ENCODE results near the gene C1QB. TPM values are rescaled to one million over a fixed set of nuclear protein-coding genes. Genes with fewer than 3 reads are reported as not detected.

The C1QB gene
- total and polyA plus RNA-seq, 2 of the 8 experiments (the other 6 are each of a cell fraction or from before 2014, with no cell fraction given) = not detected

DNA sequence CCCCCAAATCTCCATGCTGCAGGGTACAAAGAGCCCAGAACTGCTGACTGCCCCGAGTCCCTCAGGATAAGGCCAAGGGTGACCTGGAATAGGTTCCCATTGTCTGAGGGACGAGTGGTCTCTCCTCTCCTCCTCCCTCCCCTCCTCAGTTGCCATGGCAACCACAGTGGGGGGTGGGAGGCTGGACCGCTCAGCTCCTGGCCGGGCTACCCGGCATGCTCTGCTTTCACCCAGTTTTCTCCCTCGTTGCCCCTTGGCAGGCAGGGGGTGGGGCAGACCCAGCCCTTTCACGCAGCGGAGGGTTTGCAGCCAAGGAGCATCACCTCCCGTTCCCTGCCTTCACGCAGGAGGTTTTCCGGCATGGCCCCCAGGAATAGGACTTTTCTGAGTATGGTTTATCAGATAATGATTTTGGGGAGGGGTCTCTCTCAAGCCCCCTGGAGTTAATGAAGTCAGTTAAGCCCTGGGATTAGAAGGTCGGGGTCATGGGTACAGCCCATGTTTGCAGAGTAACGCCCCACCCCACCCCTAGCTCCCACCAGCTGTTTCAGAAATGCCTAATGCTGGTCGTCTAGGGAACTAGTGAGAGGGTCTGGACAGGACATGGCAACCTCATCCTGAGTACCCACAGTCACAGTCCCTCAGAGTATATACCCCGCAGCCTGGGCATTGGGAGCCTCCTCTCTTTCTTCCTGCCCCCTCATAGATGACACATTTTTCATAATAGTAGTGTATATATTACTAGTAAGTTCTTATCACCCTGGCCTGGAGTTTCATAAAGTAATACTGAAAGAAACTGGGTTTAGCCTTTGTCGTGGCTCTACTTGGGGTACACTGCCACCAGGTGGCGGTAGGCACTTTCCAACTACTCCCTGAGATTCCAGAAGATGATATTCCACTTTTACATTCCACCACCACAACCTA lies 20.7 kb downstream of the C1QB start:
- H2BK5ac ChIP-seq (ENCODE audit: low read depth, low read length) = no peak overlapping the region
- TF ChIP-seq HDAC2 (IDR thresholded peaks at IDR 0.05; ENCODE audit: borderline replicate concordance in 1 of 2, low read depth in 2 of 2, low read length in 2 of 2) = no peak
- no peak for TF ChIP-seq ZNF274 (IDR thresholded peaks at IDR 0.05; ENCODE audit: borderline replicate concordance, extremely low read depth, low read length)
- no peak for TF ChIP-seq SP1 (IDR thresholded peaks at IDR 0.05; ENCODE audit: low read depth, low read length)
- peak; percentile 81 for TF ChIP-seq RAD21 (IDR thresholded peaks at IDR 0.05 in 1 of 2, conservative IDR thresholded peaks at IDR 0.05 in 1 of 2; ENCODE audit: low read depth in 2 of 2, low read length in 2 of 2)
- TF ChIP-seq KDM5A (IDR thresholded peaks at IDR 0.05; ENCODE audit: low read length) = no peak
- TF ChIP-seq, protein P1, sequence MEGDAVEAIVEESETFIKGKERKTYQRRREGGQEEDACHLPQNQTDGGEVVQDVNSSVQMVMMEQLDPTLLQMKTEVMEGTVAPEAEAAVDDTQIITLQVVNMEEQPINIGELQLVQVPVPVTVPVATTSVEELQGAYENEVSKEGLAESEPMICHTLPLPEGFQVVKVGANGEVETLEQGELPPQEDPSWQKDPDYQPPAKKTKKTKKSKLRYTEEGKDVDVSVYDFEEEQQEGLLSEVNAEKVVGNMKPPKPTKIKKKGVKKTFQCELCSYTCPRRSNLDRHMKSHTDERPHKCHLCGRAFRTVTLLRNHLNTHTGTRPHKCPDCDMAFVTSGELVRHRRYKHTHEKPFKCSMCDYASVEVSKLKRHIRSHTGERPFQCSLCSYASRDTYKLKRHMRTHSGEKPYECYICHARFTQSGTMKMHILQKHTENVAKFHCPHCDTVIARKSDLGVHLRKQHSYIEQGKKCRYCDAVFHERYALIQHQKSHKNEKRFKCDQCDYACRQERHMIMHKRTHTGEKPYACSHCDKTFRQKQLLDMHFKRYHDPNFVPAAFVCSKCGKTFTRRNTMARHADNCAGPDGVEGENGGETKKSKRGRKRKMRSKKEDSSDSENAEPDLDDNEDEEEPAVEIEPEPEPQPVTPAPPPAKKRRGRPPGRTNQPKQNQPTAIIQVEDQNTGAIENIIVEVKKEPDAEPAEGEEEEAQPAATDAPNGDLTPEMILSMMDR (IDR thresholded peaks at IDR 0.05; ENCODE audit: control extremely low read depth in 1 of 3, insufficient read depth in 1 of 3, low read depth in 1 of 3, low read length in 3 of 3) = peak; percentile 59 to 76 (median 73)
- no peak for TF ChIP-seq GTF2F1 (IDR thresholded peaks at IDR 0.05; ENCODE audit: borderline replicate concordance, low read depth, low read length)
- peak overlapping the region in 1 of 4 experiments; percentile 10; a peak in 1 of 8 replicates for H3K4me3 ChIP-seq (ENCODE audit: extremely low read depth in 1 of 4, insufficient read depth in 2 of 4, low read depth in 3 of 4, low read length in 4 of 4)
- peaks cover 7% of the 10 kb centered on the region; the same call in 1 of the 2 replicates for H3K23me2 ChIP-seq (ENCODE audit: low read depth, low read length)
- no peak overlapping the region for H2AK5ac ChIP-seq (ENCODE audit: low read depth, low read length)
- no peak overlapping the region for H4K5ac ChIP-seq (ENCODE audit: insufficient read length, low read depth, low read length)
- no peaks in the 10 kb centered on the region for H3K9me3 ChIP-seq (ENCODE audit: insufficient read depth in 2 of 2, low read depth in 1 of 2, low read length in 1 of 2)
- no peak overlapping the region for H2BK12ac ChIP-seq (ENCODE audit: low read depth, low read length)
- peaks cover 0 to 7% of the 10 kb centered on the region in 2 experiments for H4K20me1 ChIP-seq (replicated peaks in 1 of 2; ENCODE audit: control insufficient read depth in 1 of 2, insufficient read depth in 2 of 2, low read length in 2 of 2)
- no peaks in the 10 kb centered on the region; a peak in 1 of 7 replicates for H3K27me3 ChIP-seq (replicated peaks in 1 of 4; ENCODE audit: control insufficient read depth in 3 of 4, extremely low read depth in 1 of 4, insufficient read depth in 3 of 4, low read length in 3 of 4)
- no peak overlapping the region for H3K56ac ChIP-seq (replicated peaks; ENCODE audit: insufficient read length, low read depth, low read length)
- H4K91ac ChIP-seq (replicated peaks; ENCODE audit: insufficient read length, low read length) = no peak overlapping the region
- H3K14ac ChIP-seq (ENCODE audit: insufficient read length) = no peak overlapping the region
- H3K27ac ChIP-seq (ENCODE audit: low read depth, low read length) = no peak overlapping the region
- ChIA-PET CTCF (ENCODE audit: partially characterized antibody) (interaction anchor here (0.6 to 6.0 kb wide), 39 partner anchors 7 to 620 kb away, joined by 3 to 43 read pairs (median 3); partner anchors contain the start of gene C1QB), POLR2A (ENCODE audit: partially characterized antibody) (interaction anchor here (1.1 kb wide), 2 partner anchors 38 to 530 kb away, joined by 3 read pairs; no protein-coding TSS in a partner anchor)
- no peaks in the 10 kb centered on the region for H3K79me1 ChIP-seq (ENCODE audit: low read depth, low read length)
- H3K4me2 ChIP-seq (ENCODE audit: insufficient read depth in 1 of 2, low read depth in 2 of 2, low read length in 2 of 2) = peak overlapping the region in 1 of 2 experiments; percentile 50; a peak in 1 of 4 replicates
- no peak for FAIRE-seq
- no peak overlapping the region for H4K8ac ChIP-seq (ENCODE audit: extremely low read depth, insufficient read depth, low read length)
- H3K36me3 ChIP-seq (ENCODE audit: control insufficient read depth in 2 of 4, insufficient read depth in 4 of 4, low read length in 3 of 4) = no peaks in the 10 kb centered on the region
- peak in 1 of 2 experiments; percentile 84 for DNase-seq (ENCODE audit: low read depth in 1 of 2, low spot score in 2 of 2)
- H2BK120ac ChIP-seq (replicated peaks; ENCODE audit: low read depth, low read length) = no peak overlapping the region
- H3K23ac ChIP-seq (ENCODE audit: insufficient read length) = no peak overlapping the region
- no peak overlapping the region; the same call in 1 of the 2 replicates for H3K18ac ChIP-seq (ENCODE audit: extremely low read depth, low read length)
- 47% methylated on average over 15 of the region's 17 CpGs; no CpG with 5 or more reads in 1 of the 2 experiments for WGBS, 2 experiments (ENCODE audit: extremely low coverage in 1 of 2, insufficient coverage in 1 of 2, insufficient read length in 1 of 2, insufficient replicate concordance in 2 of 2, low coverage in 1 of 2, low lambda C conversion rate in 2 of 2, missing lambda C conversion rate in 1 of 2)
- no peak overlapping the region for H3K9ac ChIP-seq (replicated peaks in 1 of 4; ENCODE audit: extremely low read depth in 1 of 4, low read depth in 3 of 4, low read length in 3 of 4)
- no peak overlapping the region for H2BK20ac ChIP-seq (ENCODE audit: low read length)
- peaks cover 0 to 10% (median 5%) of the 10 kb centered on the region in 4 experiments; a peak in 4 of 7 replicates for H3K4me1 ChIP-seq (replicated peaks in 1 of 4; ENCODE audit: control insufficient read depth in 3 of 4, insufficient read depth in 4 of 4, low read length in 3 of 4)
- H2AFZ ChIP-seq (ENCODE audit: low read length) = no peak overlapping the region
- no peaks in the 10 kb centered on the region; a peak in 1 of 4 replicates for H3K79me2 ChIP-seq (ENCODE audit: control insufficient read depth in 1 of 2, insufficient read depth in 2 of 2, low read length in 2 of 2)
- H2BK15ac ChIP-seq (ENCODE audit: low read length) = no peak overlapping the region
- H3K4ac ChIP-seq (replicated peaks; ENCODE audit: insufficient read length, low read depth, low read length) = no peak overlapping the region
